ENCODE measurements around the gene MEI1. TPM values are rescaled to one million over a fixed set of nuclear protein-coding genes. Genes with fewer than 3 reads are reported as not detected.

Gene MEI1
- polyA plus RNA-seq, 1 donor from 2014 or later: not detected

DNA sequence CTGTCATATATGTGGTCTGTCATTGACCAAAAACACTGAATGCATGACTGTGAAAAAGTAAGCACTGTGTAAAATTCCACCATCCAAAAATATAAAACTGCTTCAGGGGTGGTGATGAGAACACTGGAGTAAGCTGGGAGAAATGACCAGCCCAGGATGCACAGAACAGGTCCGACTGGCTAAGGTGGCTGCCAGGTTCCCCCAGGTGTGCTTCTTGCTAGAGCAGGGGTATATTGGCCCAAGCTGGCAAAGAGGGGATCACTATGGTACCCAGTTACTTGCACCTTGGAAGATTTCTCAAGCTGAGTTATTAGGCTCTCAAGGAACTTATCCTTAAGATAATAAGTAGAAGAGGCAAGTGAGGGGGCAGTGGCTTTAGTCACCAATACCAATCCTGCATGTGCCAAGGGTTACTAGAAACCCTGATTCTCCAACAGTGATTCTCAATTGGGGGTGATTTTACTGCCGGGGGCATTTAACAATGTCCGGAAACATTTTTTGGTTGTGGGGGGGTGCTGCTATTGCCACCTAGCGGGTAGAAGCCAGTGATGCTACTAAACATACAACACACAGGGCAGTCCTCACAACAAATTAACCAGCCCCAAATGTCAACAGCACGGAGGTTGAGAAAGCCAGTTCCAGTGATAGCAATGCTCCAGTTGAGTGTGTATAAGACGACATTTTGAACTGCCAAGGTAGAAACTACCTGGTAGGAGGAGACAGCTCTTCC, 26.4 kb upstream of the MEI1 start:
- no peak overlapping the region for H2AFZ ChIP-seq (ENCODE audit: low read depth, low read length)
- no peaks in the 10 kb centered on the region for H3K36me3 ChIP-seq (ENCODE audit: insufficient read depth, low read length)
- no peak overlapping the region for H3K27ac ChIP-seq (ENCODE audit: low read length)
- no peaks in the 10 kb centered on the region for H3F3A ChIP-seq (ENCODE audit: insufficient read depth, low read length, poor library complexity, severe bottlenecking)
- no peaks in the 10 kb centered on the region for H3K9me2 ChIP-seq (ENCODE audit: insufficient read depth, low read length)
- H3K9me3 ChIP-seq (ENCODE audit: low read length): no peaks in the 10 kb centered on the region
- no peak overlapping the region for H3K9ac ChIP-seq (ENCODE audit: low read length)
- H3K4me3 ChIP-seq (ENCODE audit: low read length): no peak overlapping the region
- no peaks in the 10 kb centered on the region for H3K79me2 ChIP-seq (replicated peaks; ENCODE audit: insufficient read depth, low read length)
- TF ChIP-seq POLR2AphosphoS5 (IDR thresholded peaks at IDR 0.05): no peak
- no peak for TF ChIP-seq EZH2 (IDR thresholded peaks at IDR 0.05; ENCODE audit: borderline replicate concordance, insufficient read depth, low read length, poor library complexity, severe bottlenecking)
- no peak for TF ChIP-seq EP300 (conservative IDR thresholded peaks at IDR 0.05; ENCODE audit: poor library complexity, severe bottlenecking)
- no peak for TF ChIP-seq TAF1 (IDR thresholded peaks at IDR 0.05; ENCODE audit: low read depth)
- no peak for TF ChIP-seq MXI1 (conservative IDR thresholded peaks at IDR 0.05; ENCODE audit: poor library complexity, severe bottlenecking)
- TF ChIP-seq RAD21 (conservative IDR thresholded peaks at IDR 0.05): no peak
- TF ChIP-seq, protein P1, sequence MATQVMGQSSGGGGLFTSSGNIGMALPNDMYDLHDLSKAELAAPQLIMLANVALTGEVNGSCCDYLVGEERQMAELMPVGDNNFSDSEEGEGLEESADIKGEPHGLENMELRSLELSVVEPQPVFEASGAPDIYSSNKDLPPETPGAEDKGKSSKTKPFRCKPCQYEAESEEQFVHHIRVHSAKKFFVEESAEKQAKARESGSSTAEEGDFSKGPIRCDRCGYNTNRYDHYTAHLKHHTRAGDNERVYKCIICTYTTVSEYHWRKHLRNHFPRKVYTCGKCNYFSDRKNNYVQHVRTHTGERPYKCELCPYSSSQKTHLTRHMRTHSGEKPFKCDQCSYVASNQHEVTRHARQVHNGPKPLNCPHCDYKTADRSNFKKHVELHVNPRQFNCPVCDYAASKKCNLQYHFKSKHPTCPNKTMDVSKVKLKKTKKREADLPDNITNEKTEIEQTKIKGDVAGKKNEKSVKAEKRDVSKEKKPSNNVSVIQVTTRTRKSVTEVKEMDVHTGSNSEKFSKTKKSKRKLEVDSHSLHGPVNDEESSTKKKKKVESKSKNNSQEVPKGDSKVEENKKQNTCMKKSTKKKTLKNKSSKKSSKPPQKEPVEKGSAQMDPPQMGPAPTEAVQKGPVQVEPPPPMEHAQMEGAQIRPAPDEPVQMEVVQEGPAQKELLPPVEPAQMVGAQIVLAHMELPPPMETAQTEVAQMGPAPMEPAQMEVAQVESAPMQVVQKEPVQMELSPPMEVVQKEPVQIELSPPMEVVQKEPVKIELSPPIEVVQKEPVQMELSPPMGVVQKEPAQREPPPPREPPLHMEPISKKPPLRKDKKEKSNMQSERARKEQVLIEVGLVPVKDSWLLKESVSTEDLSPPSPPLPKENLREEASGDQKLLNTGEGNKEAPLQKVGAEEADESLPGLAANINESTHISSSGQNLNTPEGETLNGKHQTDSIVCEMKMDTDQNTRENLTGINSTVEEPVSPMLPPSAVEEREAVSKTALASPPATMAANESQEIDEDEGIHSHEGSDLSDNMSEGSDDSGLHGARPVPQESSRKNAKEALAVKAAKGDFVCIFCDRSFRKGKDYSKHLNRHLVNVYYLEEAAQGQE (IDR thresholded peaks at IDR 0.05; ENCODE audit: borderline replicate concordance): no peak
- no peak for TF ChIP-seq SMC3 (conservative IDR thresholded peaks at IDR 0.05; ENCODE audit: poor library complexity)
- TF ChIP-seq, protein P2, sequence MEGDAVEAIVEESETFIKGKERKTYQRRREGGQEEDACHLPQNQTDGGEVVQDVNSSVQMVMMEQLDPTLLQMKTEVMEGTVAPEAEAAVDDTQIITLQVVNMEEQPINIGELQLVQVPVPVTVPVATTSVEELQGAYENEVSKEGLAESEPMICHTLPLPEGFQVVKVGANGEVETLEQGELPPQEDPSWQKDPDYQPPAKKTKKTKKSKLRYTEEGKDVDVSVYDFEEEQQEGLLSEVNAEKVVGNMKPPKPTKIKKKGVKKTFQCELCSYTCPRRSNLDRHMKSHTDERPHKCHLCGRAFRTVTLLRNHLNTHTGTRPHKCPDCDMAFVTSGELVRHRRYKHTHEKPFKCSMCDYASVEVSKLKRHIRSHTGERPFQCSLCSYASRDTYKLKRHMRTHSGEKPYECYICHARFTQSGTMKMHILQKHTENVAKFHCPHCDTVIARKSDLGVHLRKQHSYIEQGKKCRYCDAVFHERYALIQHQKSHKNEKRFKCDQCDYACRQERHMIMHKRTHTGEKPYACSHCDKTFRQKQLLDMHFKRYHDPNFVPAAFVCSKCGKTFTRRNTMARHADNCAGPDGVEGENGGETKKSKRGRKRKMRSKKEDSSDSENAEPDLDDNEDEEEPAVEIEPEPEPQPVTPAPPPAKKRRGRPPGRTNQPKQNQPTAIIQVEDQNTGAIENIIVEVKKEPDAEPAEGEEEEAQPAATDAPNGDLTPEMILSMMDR (IDR thresholded peaks at IDR 0.05; ENCODE audit: poor library complexity, severe bottlenecking): no peak
- no peaks in the 10 kb centered on the region for H4K20me1 ChIP-seq (ENCODE audit: insufficient read depth)
- no peaks in the 10 kb centered on the region for H3K27me3 ChIP-seq (ENCODE audit: insufficient read depth, low read depth, low read length)
- no peak overlapping the region for H3K4me2 ChIP-seq (ENCODE audit: low read length)

GRCh38 chr22:41674846-41675340, 24.4 kb upstream of the MEI1 start:
- H4K20me1 ChIP-seq (ENCODE audit: insufficient read depth): no peaks in the 10 kb centered on the region
- no peaks in the 10 kb centered on the region for H3K9me2 ChIP-seq (ENCODE audit: insufficient read depth, low read length)
- no peak overlapping the region for H3K9ac ChIP-seq (ENCODE audit: low read length)
- no peaks in the 10 kb centered on the region for H3K9me3 ChIP-seq (ENCODE audit: low read length)
- H3K27ac ChIP-seq (ENCODE audit: low read length): no peak overlapping the region
- no peaks in the 10 kb centered on the region for H3F3A ChIP-seq (ENCODE audit: insufficient read depth, low read length, poor library complexity, severe bottlenecking)
- H2AFZ ChIP-seq (ENCODE audit: low read depth, low read length): no peak overlapping the region
- no peaks in the 10 kb centered on the region for H3K36me3 ChIP-seq (ENCODE audit: insufficient read depth, low read length)
- no peaks in the 10 kb centered on the region for H3K79me2 ChIP-seq (replicated peaks; ENCODE audit: insufficient read depth, low read length)
- TF ChIP-seq MXI1 (conservative IDR thresholded peaks at IDR 0.05; ENCODE audit: poor library complexity, severe bottlenecking) (no peak), POLR2AphosphoS5 (IDR thresholded peaks at IDR 0.05) (no peak), EZH2 (IDR thresholded peaks at IDR 0.05; ENCODE audit: borderline replicate concordance, insufficient read depth, low read length, poor library complexity, severe bottlenecking) (no peak)
- TF ChIP-seq, protein P1 (IDR thresholded peaks at IDR 0.05; ENCODE audit: borderline replicate concordance): no peak
- no peak overlapping the region for H3K4me3 ChIP-seq (ENCODE audit: low read length)
- no peak overlapping the region for H3K4me2 ChIP-seq (ENCODE audit: low read length)
- H3K27me3 ChIP-seq (ENCODE audit: insufficient read depth, low read depth, low read length): no peaks in the 10 kb centered on the region
